Esophagus muscularis mucosa (tissue), 4 donors: Measurements from ENCODE around the gene FKBP5. TPM values are rescaled to one million over a fixed set of nuclear protein-coding genes. Genes with fewer than 3 reads are reported as not detected.
"Not testable (repeated sequence)": the region's sequence is repeated elsewhere in the genome, so short reads cannot be mapped to it uniquely, and the experiment has no call there.

ENCODE experiments used
- DNase-seq: peaks from one replicate; pipeline ENCODE4 v3.0.0-alpha.2; 2017; ENCODE audit errors: extremely low spot score
- H3K27ac ChIP-seq, 4 donors: fragments of 200-600 bp; sonication (generic); replicated peaks in 1 of 4; 1 replicate in 3 of 4; 2 replicates in 1 of 4; pipeline ENCODE4 v1.5.1; 2016 to 2019; ENCODE audit warnings: mild to moderate bottlenecking in 1 of 4
- H3K27me3 ChIP-seq, 4 donors: fragments of 200-600 bp; sonication (generic); one replicate each; pipeline versions ENCODE4 v1.5.1 to v1.6.0; 2016 to 2019
- H3K36me3 ChIP-seq, 4 donors: fragments of 200-600 bp; sonication (generic); one replicate each; pipeline ENCODE4 v1.5.1; 2016 to 2019
- H3K4me1 ChIP-seq, 4 donors: fragments of 200-600 bp; sonication (generic); one replicate each; pipeline ENCODE4 v1.5.1; 2016 to 2019
- H3K4me3 ChIP-seq, 4 donors: fragments of 200-600 bp; sonication (generic); 1 replicate in 2 of 4; 2 replicates in 2 of 4; pipeline ENCODE4 v1.5.1; 2016 to 2019; ENCODE audit warnings: mild to moderate bottlenecking in 4 of 4, moderate library complexity in 1 of 4
- H3K9me3 ChIP-seq, 4 donors: fragments of 200-600 bp; sonication (generic); 1 replicate in 3 of 4; 2 replicates in 1 of 4; pipeline ENCODE4 v1.5.1; 2016 to 2019
- CTCF ChIP-seq, 3 experiments: fragments of 200-600 bp in 2 of 3; fragments of 450-650 bp in 1 of 3; sonication (generic) in 2 of 3; IDR thresholded peaks; one replicate each; pipeline ENCODE4 v1.5.1; 2017 to 2019; ENCODE audit warnings: antibody characterized with exemption in 3 of 3, mild to moderate bottlenecking in 2 of 3, moderate library complexity in 1 of 3
- EP300 ChIP-seq: sonication (generic); formaldehyde crosslinking; IDR thresholded peaks from one replicate; pipeline ENCODE4 v1.6.1; 2017; ENCODE audit warnings: antibody characterized with exemption
- POLR2A ChIP-seq: fragments of 450-650 bp; IDR thresholded peaks from one replicate; pipeline ENCODE4 v1.6.1; 2017; ENCODE audit warnings: antibody characterized with exemption, moderate library complexity, mild to moderate bottlenecking, low read depth
- POLR2AphosphoS5 ChIP-seq, 2 donors: sonication (generic); formaldehyde crosslinking; IDR thresholded peaks; one replicate each; pipeline ENCODE4 v1.6.1; 2017; ENCODE audit warnings: antibody characterized with exemption in 2 of 2
- WGBS: methylation state at CpG from one replicate; pipeline ENCODE4 v1.1.5; 2018; 5-methylcytosine and 5-hydroxymethylcytosine counted together
- intact Hi-C: fragments of 100-400 bp; cut with DNase I; formaldehyde crosslinking; loops from one replicate; pipeline ENCODE4 v1.15.1; 2023
- total RNA-seq, 4 donors: library from RNA; depleted of rRNA; stranded (reverse); fragments of >200 nt; gene quantifications; one replicate each; pipeline versions ENCODE4 v1.1.0 to v1.2.1, GENCODE V29; 2016

The FKBP5 gene
- total RNA-seq, 4 donors from 2014 or later, result 477 to 689 (median 593) TPM

- 87% methylated on average over 4 of the region's 4 CpGs for WGBS
- peaks cover 52 to 99% (median 87%) of the 10 kb centered on the region in 4 donors for H3K4me1 ChIP-seq
- H3K36me3 ChIP-seq, result peaks cover 5 to 66% (median 40%) of the 10 kb centered on the region in 4 donors
- H3K9me3 ChIP-seq, result no peaks in the 10 kb centered on the region
- H3K27ac ChIP-seq, result peak overlapping the region in 1 of 4 donors; percentile 1
- no peaks in the 10 kb centered on the region for H3K27me3 ChIP-seq
- TF ChIP-seq EP300 (no peak), POLR2A (no peak), POLR2AphosphoS5 (IDR thresholded peaks at IDR 0.05) (no peak), CTCF (IDR thresholded peaks at IDR 0.05) (no peak)
- DNase-seq, result no peak
- intact Hi-C loops, result loop anchor here (5.0 to 10.0 kb wide), 2 partner anchors 34 to 51 kb away; no protein-coding TSS in a partner anchor
- peak overlapping the region in 2 of 4 donors; percentile 0 to 31 for H3K4me3 ChIP-seq
These were observed 12.8 kb downstream of the FKBP5 start for GRCh38 chr6:35675871-35676459.

- no peak for DNase-seq
- WGBS, result 99% methylated on average over 3 of the region's 3 CpGs
These were observed 14.1 kb downstream of the FKBP5 start for GRCh38 chr6:35674594-35674993.

GRCh38 chr6:35673755-35674154, 15.0 kb downstream of the FKBP5 start:
- TF ChIP-seq CTCF (IDR thresholded peaks at IDR 0.05), result no peak
- peak in 1 of 2 donors; percentile 14 for TF ChIP-seq POLR2AphosphoS5 (IDR thresholded peaks at IDR 0.05)
- TF ChIP-seq POLR2A, result no peak
- DNase-seq, result no peak
- H3K27me3 ChIP-seq, result no peaks in the 10 kb centered on the region
- WGBS, result 93% methylated on average over 1 of the region's 1 CpG
- no peak overlapping the region for H3K27ac ChIP-seq
- intact Hi-C loops, result loop anchor here (10.0 kb wide), 1 partner anchor 49 kb away; no protein-coding TSS in a partner anchor
- H3K4me1 ChIP-seq, result peaks cover 49 to 100% (median 87%) of the 10 kb centered on the region in 4 donors
- no peaks in the 10 kb centered on the region for H3K9me3 ChIP-seq
- peak overlapping the region in 1 of 4 donors; percentile 31 for H3K4me3 ChIP-seq
- peaks cover 5 to 68% (median 27%) of the 10 kb centered on the region in 4 donors for H3K36me3 ChIP-seq

More at GRCh38 chr6:35674594-35674993, 14.1 kb downstream of the FKBP5 start:
- Histone ChIP-seq H3K36me3 (peaks cover 5 to 76% (median 35%) of the 10 kb centered on the region in 4 donors), H3K27me3 (no peaks in the 10 kb centered on the region), H3K4me3 (peak overlapping the region in 1 of 4 donors; percentile 31), H3K4me1 (peaks cover 46 to 100% (median 86%) of the 10 kb centered on the region in 4 donors), H3K9me3 (no peaks in the 10 kb centered on the region), H3K27ac (no peak overlapping the region)
- intact Hi-C loops, result loop anchor here (10.0 kb wide), 1 partner anchor 50 kb away; no protein-coding TSS in a partner anchor
- TF ChIP-seq POLR2A (no peak), POLR2AphosphoS5 (IDR thresholded peaks at IDR 0.05) (peak in 1 of 2 donors; percentile 45)

GRCh38 chr6:35673284-35673666, 15.4 kb downstream of the FKBP5 start:
- intact Hi-C loops, result loop anchor here (10.0 kb wide), 1 partner anchor 48 kb away; no protein-coding TSS in a partner anchor
- not testable (repeated sequence) for DNase-seq, H3K27ac ChIP-seq, H3K27me3 ChIP-seq, H3K9me3 ChIP-seq
- Histone ChIP-seq H3K4me3 (peak overlapping the region in 1 of 4 donors; percentile 9), H3K36me3 (peaks cover 5 to 63% (median 23%) of the 10 kb centered on the region in 4 donors), H3K4me1 (peaks cover 49 to 100% (median 87%) of the 10 kb centered on the region in 4 donors)
- 95% methylated on average over 2 of the region's 2 CpGs for WGBS

- H3K4me3 ChIP-seq, H3K9me3 ChIP-seq, H3K27ac ChIP-seq, H3K27me3 ChIP-seq, DNase-seq: not testable (repeated sequence)
- intact Hi-C loops, result loop anchor here (10.0 kb wide), 1 partner anchor 46 kb away; no protein-coding TSS in a partner anchor
- Histone ChIP-seq H3K36me3 (peaks cover 0 to 59% (median 20%) of the 10 kb centered on the region in 4 donors), H3K4me1 (peaks cover 50 to 99% (median 86%) of the 10 kb centered on the region in 4 donors)
- WGBS, result 92% methylated on average over 9 of the region's 9 CpGs
These were observed 18.3 kb downstream of the FKBP5 start for GRCh38 chr6:35670453-35670852.

- H3K9me3 ChIP-seq, result no peaks in the 10 kb centered on the region
- peak overlapping the region in 1 of 4 donors; percentile 0 for H3K4me3 ChIP-seq
- no peaks in the 10 kb centered on the region for H3K27me3 ChIP-seq
- TF ChIP-seq POLR2AphosphoS5 (IDR thresholded peaks at IDR 0.05) (no peak), POLR2A (no peak), EP300 (no peak), CTCF (IDR thresholded peaks at IDR 0.05) (no peak)
- intact Hi-C loops, result loop anchor here (10.0 kb wide), 1 partner anchor 45 kb away; no protein-coding TSS in a partner anchor
- no peak for DNase-seq
- 25% methylated on average over 1 of the region's 1 CpG for WGBS
- no peak overlapping the region for H3K27ac ChIP-seq
- peaks cover 45 to 99% (median 86%) of the 10 kb centered on the region in 4 donors for H3K4me1 ChIP-seq
- H3K36me3 ChIP-seq, result peaks cover 0 to 58% (median 20%) of the 10 kb centered on the region in 4 donors
These were observed 19.2 kb downstream of the FKBP5 start for GRCh38 chr6:35669451-35670045.
